Hepatocyte (in vitro differentiated cells): ENCODE results near the gene PTX4. TPM values are rescaled to one million over a fixed set of nuclear protein-coding genes. Genes with fewer than 3 reads are reported as not detected.

ENCODE experiments used
- DNase-seq: peaks from one replicate; pipeline ENCODE4 v3.0.0-alpha.2; 2016; ENCODE audit warnings: low spot score
- H2AFZ ChIP-seq: fragments of 200-600 bp; sonication (generic); 2 replicates; pipeline ENCODE4 v1.6.0; 2016; ENCODE audit warnings: antibody characterized with exemption, mild to moderate bottlenecking
- H3K27ac ChIP-seq: fragments of 200-600 bp; sonication (generic); 2 replicates; pipeline ENCODE4 v1.5.1; 2016; ENCODE audit warnings: mild to moderate bottlenecking
- H3K27me3 ChIP-seq: fragments of 200-600 bp; sonication (generic); 2 replicates; pipeline ENCODE4 v1.6.1; 2016
- H3K36me3 ChIP-seq: fragments of 200-600 bp; sonication (generic); replicated peaks from 2 replicates; pipeline ENCODE4 v1.5.1; 2016; ENCODE audit warnings: low read depth; ENCODE audit not compliant: insufficient read depth
- H3K4me1 ChIP-seq: fragments of 200-600 bp; sonication (generic); 2 replicates; pipeline ENCODE4 v1.5.1; 2016; ENCODE audit warnings: mild to moderate bottlenecking, moderate library complexity; ENCODE audit not compliant: insufficient read depth
- H3K4me2 ChIP-seq: fragments of 200-600 bp; sonication (generic); 2 replicates; pipeline ENCODE4 v1.6.0; 2016
- H3K4me3 ChIP-seq: fragments of 200-600 bp; sonication (generic); 2 replicates; pipeline ENCODE4 v1.5.1; 2016; ENCODE audit warnings: mild to moderate bottlenecking
- H3K79me2 ChIP-seq: fragments of 200-600 bp; sonication (generic); 2 replicates; pipeline ENCODE4 v1.6.0; 2017; ENCODE audit warnings: mild to moderate bottlenecking
- H3K9me2 ChIP-seq: fragments of 200-600 bp; sonication (generic); replicated peaks from 2 replicates; pipeline ENCODE4 v1.6.0; 2017; ENCODE audit warnings: mild to moderate bottlenecking; ENCODE audit not compliant: insufficient read depth
- H3K9me3 ChIP-seq: fragments of 200-600 bp; sonication (generic); 2 replicates; pipeline ENCODE4 v1.5.1; 2016; ENCODE audit warnings: low read depth, mild to moderate bottlenecking
- H4K20me1 ChIP-seq: fragments of 200-600 bp; sonication (generic); 2 replicates; pipeline ENCODE4 v1.6.0; 2016; ENCODE audit warnings: mild to moderate bottlenecking; ENCODE audit not compliant: insufficient read depth, poor library complexity, severe bottlenecking
- CTCF ChIP-seq: fragments of 200-600 bp; sonication (generic); IDR thresholded peaks from 2 replicates; pipeline ENCODE4 v1.5.1; 2016; ENCODE audit warnings: antibody characterized with exemption, mild to moderate bottlenecking; ENCODE audit not compliant: poor library complexity
- EZH2 ChIP-seq: fragments of 200-600 bp; sonication (generic); IDR thresholded peaks from 2 replicates; pipeline ENCODE4 v1.6.1; 2016; ENCODE audit warnings: antibody characterized with exemption, mild to moderate bottlenecking, borderline replicate concordance
- EZH2phosphoT487 ChIP-seq: fragments of 200-600 bp; sonication (generic); IDR thresholded peaks from one replicate; pipeline ENCODE4 v1.6.1; 2018; ENCODE audit warnings: antibody characterized with exemption, mild to moderate bottlenecking, low read depth, moderate library complexity; ENCODE audit not compliant: unreplicated experiment, severe bottlenecking
- WGBS: methylation state at CpG from one replicate; pipeline ENCODE4 v1.1.6; 2016; ENCODE audit warnings: low lambda C conversion rate; ENCODE audit errors: missing lambda C conversion rate; 5-methylcytosine and 5-hydroxymethylcytosine counted together
- polyA plus RNA-seq: library from polyadenylated mRNA; unstranded; fragments of >200 nt; fragmentation: Nextera tagmentation; extraction: Ambion mirVana; gene quantifications from 2 replicates; pipeline ENCODE4 v1.2.1, GENCODE V29; 2016
- total RNA-seq: library from RNA; depleted of rRNA; stranded (reverse); fragments of >200 nt; gene quantifications from 2 replicates; pipeline ENCODE4 v1.2.3, GENCODE V29; 2014

PTX4 gene
- total and polyA plus RNA-seq, 2 experiments from 2014 or later = not detected

GRCh38 chr16:1511662-1512569, 23.2 kb upstream of the PTX4 start:
- DNase-seq = no peak
- Histone ChIP-seq H4K20me1 (no peaks in the 10 kb centered on the region), H3K4me2 (no peak overlapping the region), H3K36me3 (no peaks in the 10 kb centered on the region), H3K79me2 (no peaks in the 10 kb centered on the region), H3K27me3 (no peaks in the 10 kb centered on the region), H3K9me3 (no peaks in the 10 kb centered on the region), H3K9me2 (no peaks in the 10 kb centered on the region), H3K4me1 (no peaks in the 10 kb centered on the region), H2AFZ (no peak overlapping the region), H3K27ac (no peak overlapping the region), H3K4me3 (no peak overlapping the region)
- 88% methylated on average over 23 of the region's 30 CpGs for WGBS
- no peak for TF ChIP-seq EZH2

- TF ChIP-seq EZH2phosphoT487 (no peak), CTCF (no peak), EZH2 (no peak)
- no peaks in the 10 kb centered on the region for H3K27me3 ChIP-seq
- DNase-seq = no peak
- 95% methylated on average over 26 of the region's 26 CpGs for WGBS
- no peaks in the 10 kb centered on the region for H3K9me2 ChIP-seq
- no peaks in the 10 kb centered on the region for H4K20me1 ChIP-seq
- no peak overlapping the region for H2AFZ ChIP-seq
- no peak overlapping the region for H3K27ac ChIP-seq
- H3K4me2 ChIP-seq = no peak overlapping the region
- H3K4me1 ChIP-seq = no peaks in the 10 kb centered on the region
- H3K36me3 ChIP-seq = no peaks in the 10 kb centered on the region
- H3K9me3 ChIP-seq = no peaks in the 10 kb centered on the region
- H3K4me3 ChIP-seq = no peak overlapping the region
- no peaks in the 10 kb centered on the region for H3K79me2 ChIP-seq
Observed at GRCh38 chr16:1510941-1511351, 22.2 kb upstream of the PTX4 start.

- Histone ChIP-seq H3K9me2 (no peaks in the 10 kb centered on the region), H3K79me2 (no peaks in the 10 kb centered on the region), H2AFZ (no peak overlapping the region), H3K4me3 (no peak overlapping the region), H3K27me3 (no peaks in the 10 kb centered on the region), H3K9me3 (no peaks in the 10 kb centered on the region), H3K4me2 (no peak overlapping the region), H4K20me1 (no peaks in the 10 kb centered on the region), H3K4me1 (no peaks in the 10 kb centered on the region), H3K36me3 (no peaks in the 10 kb centered on the region), H3K27ac (no peak overlapping the region)
- no peak for TF ChIP-seq CTCF
- no peak for TF ChIP-seq EZH2phosphoT487
- TF ChIP-seq EZH2 = no peak
- 85% methylated on average over 10 of the region's 10 CpGs for WGBS
- no peak for DNase-seq
Observed at GRCh38 chr16:1510272-1510671, 21.5 kb upstream of the PTX4 start.

GRCh38 chr16:1509307-1510221, 20.8 kb upstream of the PTX4 start:
- no peaks in the 10 kb centered on the region for H3K4me1 ChIP-seq
- WGBS = 94% methylated on average over 43 of the region's 44 CpGs
- no peaks in the 10 kb centered on the region for H3K36me3 ChIP-seq
- H3K79me2 ChIP-seq = no peaks in the 10 kb centered on the region
- H3K9me2 ChIP-seq = no peaks in the 10 kb centered on the region
- H3K9me3 ChIP-seq = no peaks in the 10 kb centered on the region
- no peaks in the 10 kb centered on the region for H3K27me3 ChIP-seq
- no peak for TF ChIP-seq EZH2phosphoT487
- no peak for TF ChIP-seq CTCF
- no peak for TF ChIP-seq EZH2
- H3K27ac ChIP-seq = no peak overlapping the region
- no peak overlapping the region for H3K4me3 ChIP-seq
- H3K4me2 ChIP-seq = no peak overlapping the region
- DNase-seq = no peak
- no peak overlapping the region for H2AFZ ChIP-seq
- no peaks in the 10 kb centered on the region for H4K20me1 ChIP-seq
